Transverse colon (tissue), 4 donors: ENCODE results near the gene CYFIP1. TPM values are rescaled to one million over a fixed set of nuclear protein-coding genes. Genes with fewer than 3 reads are reported as not detected.

Experiments
- DNase-seq: peaks from one replicate; pipeline ENCODE4 v3.0.0-alpha.2; 2019
- H3K27ac ChIP-seq, 4 donors: fragments of 200-600 bp; sonication (generic); 2 replicates each; pipeline ENCODE4 v1.5.1; 2016 to 2018; ENCODE audit warnings: inconsistent platforms in 4 of 4
- H3K27me3 ChIP-seq: fragments of 200-600 bp; sonication (generic); 2 replicates; pipeline ENCODE4 v1.5.1; 2017; ENCODE audit warnings: inconsistent platforms
- H3K36me3 ChIP-seq, 4 donors: fragments of 200-600 bp; sonication (generic); 2 replicates each; pipeline ENCODE4 v1.5.1; 2017 to 2019; ENCODE audit warnings: inconsistent platforms in 4 of 4
- H3K4me1 ChIP-seq, 4 donors: fragments of 200-600 bp; sonication (generic); 2 replicates each; pipeline ENCODE4 v1.5.1; 2017 to 2020; ENCODE audit warnings: inconsistent platforms in 4 of 4
- H3K4me3 ChIP-seq, 4 donors: fragments of 200-600 bp; sonication (generic); 1 replicate in 1 of 4; 2 replicates in 3 of 4; pipeline versions ENCODE4 v1.5.1 to v1.6.1; 2017 to 2019; ENCODE audit warnings: inconsistent platforms in 4 of 4
- H3K9me3 ChIP-seq, 2 donors: fragments of 200-600 bp; sonication (generic); 2 replicates each; pipeline ENCODE4 v1.5.1; 2017 to 2019; ENCODE audit warnings: inconsistent platforms in 2 of 2
- EP300 ChIP-seq: sonication (generic); formaldehyde crosslinking; IDR thresholded peaks from one replicate; pipeline ENCODE4 v1.6.1; 2017; ENCODE audit warnings: antibody characterized with exemption, low read depth
- POLR2A ChIP-seq: fragments of 450-650 bp; IDR thresholded peaks from one replicate; pipeline ENCODE4 v1.6.1; 2016; ENCODE audit warnings: antibody characterized with exemption, mild to moderate bottlenecking, moderate library complexity
- POLR2AphosphoS5 ChIP-seq, 3 donors: sonication (generic); formaldehyde crosslinking; IDR thresholded peaks; one replicate each; pipeline ENCODE4 v1.6.1; 2016; ENCODE audit warnings: antibody characterized with exemption in 3 of 3
- WGBS, 2 donors: methylation state at CpG; one replicate each; pipeline ENCODE4 v1.1.5; 2018; ENCODE audit warnings: low coverage in 1 of 2; 5-methylcytosine and 5-hydroxymethylcytosine counted together
- in situ Hi-C, 4 donors: fragments of 200-750 bp; cut with MboI; loops; one replicate each; pipeline versions ENCODE4 v1.15.0 to v1.15.1; 2017; ENCODE audit warnings: low sequenced_read_pairs in 3 of 4, low pct_ligation_motif_present in 1 of 4, low pct_unique_long_range_greater_than_20kb in 1 of 4
- intact Hi-C: fragments of 100-400 bp; cut with DNase I; formaldehyde crosslinking; loops from one replicate; pipeline ENCODE4 v1.15.1; 2023; ENCODE audit warnings: low total_unique reads
- total RNA-seq, 4 donors: library from RNA; depleted of rRNA; stranded (reverse); fragments of >200 nt; gene quantifications; one replicate each; pipeline ENCODE4 v1.1.0, GENCODE V29; 2016
- TF ChIP-seq, protein P1 (sequence below), 5 experiments: fragments of 200-600 bp in 3 of 5; fragments of 450-650 bp in 2 of 5; sonication (generic) in 3 of 5; IDR thresholded peaks; 1 replicate in 2 of 5; 2 replicates in 3 of 5; pipeline ENCODE4 v1.5.1; 2016 to 2017; ENCODE audit warnings: antibody characterized with exemption in 5 of 5, inconsistent platforms in 3 of 5, mild to moderate bottlenecking in 2 of 5, moderate library complexity in 1 of 5

Gene CYFIP1
- total RNA-seq, 4 donors from 2014 or later: 63.7 to 201 (median 171) TPM

DNA sequence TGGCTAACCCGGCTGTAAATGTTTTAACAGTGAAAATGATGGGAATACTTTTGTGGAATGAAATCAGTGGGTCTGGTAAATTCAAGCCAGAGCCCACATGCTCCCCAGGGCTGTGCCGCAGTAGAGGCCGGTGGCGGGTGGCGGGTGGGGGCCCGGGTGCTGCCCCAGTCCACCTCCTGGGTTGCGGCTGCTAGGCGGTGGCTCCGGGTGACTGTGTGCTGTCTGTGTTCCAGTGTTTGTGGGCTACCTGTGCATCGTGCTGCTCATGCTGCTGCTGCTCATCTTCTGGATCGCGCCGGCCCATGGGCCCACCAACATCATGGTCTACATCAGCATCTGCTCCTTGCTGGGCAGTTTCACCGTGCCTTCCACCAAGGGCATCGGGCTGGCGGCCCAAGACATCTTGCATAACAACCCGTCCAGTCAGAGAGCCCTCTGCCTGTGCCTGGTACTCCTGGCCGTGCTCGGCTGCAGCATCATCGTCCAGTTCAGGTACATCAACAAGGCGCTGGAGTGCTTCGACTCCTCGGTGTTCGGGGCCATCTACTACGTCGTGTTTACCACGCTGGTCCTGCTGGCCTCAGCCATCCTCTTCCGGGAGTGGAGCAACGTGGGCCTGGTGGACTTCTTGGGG, 156.6 kb downstream of the CYFIP1 start:
- Histone ChIP-seq H3K9me3 (no peaks in the 10 kb centered on the region), H3K36me3 (peaks cover 0 to 12% (median 5%) of the 10 kb centered on the region in 4 donors), H3K4me1 (no peaks in the 10 kb centered on the region), H3K27me3 (no peaks in the 10 kb centered on the region), H3K4me3 (no peak overlapping the region), H3K27ac (no peak overlapping the region)
- TF ChIP-seq POLR2AphosphoS5 (IDR thresholded peaks at IDR 0.05): no peak
- whole genome bisulfite sequencing, 2 donors: 96% methylated on average over 29 of the region's 29 CpGs; no CpG with 5 or more reads in 1 of the 2 donors
- in situ Hi-C loops (loop anchor here in 1 of 4 donors (25.0 kb wide), 1 partner anchor 89 kb away; no protein-coding TSS in a partner anchor), intact Hi-C loops (no loop called here)
- DNase-seq: no peak

GRCh38 chr15:22819651-22820050, 160.5 kb downstream of the CYFIP1 start:
- Histone ChIP-seq H3K27me3 (no peaks in the 10 kb centered on the region), H3K4me1 (no peaks in the 10 kb centered on the region), H3K4me3 (no peak overlapping the region), H3K9me3 (no peaks in the 10 kb centered on the region), H3K27ac (no peak overlapping the region), H3K36me3 (peaks cover 0 to 12% (median 2%) of the 10 kb centered on the region in 4 donors)
- in situ Hi-C loops (loop anchor here in 1 of 4 donors (25.0 kb wide), 1 partner anchor 93 kb away; no protein-coding TSS in a partner anchor), intact Hi-C loops (loop anchor here (1.0 kb wide), 1 partner anchor 9 kb away; no protein-coding TSS in a partner anchor)
- WGBS, 2 donors: 59 to 60% methylated on average over 2 of the region's 2 CpGs
- no peak for DNase-seq
- no peak for TF ChIP-seq POLR2A
- TF ChIP-seq, protein P1, sequence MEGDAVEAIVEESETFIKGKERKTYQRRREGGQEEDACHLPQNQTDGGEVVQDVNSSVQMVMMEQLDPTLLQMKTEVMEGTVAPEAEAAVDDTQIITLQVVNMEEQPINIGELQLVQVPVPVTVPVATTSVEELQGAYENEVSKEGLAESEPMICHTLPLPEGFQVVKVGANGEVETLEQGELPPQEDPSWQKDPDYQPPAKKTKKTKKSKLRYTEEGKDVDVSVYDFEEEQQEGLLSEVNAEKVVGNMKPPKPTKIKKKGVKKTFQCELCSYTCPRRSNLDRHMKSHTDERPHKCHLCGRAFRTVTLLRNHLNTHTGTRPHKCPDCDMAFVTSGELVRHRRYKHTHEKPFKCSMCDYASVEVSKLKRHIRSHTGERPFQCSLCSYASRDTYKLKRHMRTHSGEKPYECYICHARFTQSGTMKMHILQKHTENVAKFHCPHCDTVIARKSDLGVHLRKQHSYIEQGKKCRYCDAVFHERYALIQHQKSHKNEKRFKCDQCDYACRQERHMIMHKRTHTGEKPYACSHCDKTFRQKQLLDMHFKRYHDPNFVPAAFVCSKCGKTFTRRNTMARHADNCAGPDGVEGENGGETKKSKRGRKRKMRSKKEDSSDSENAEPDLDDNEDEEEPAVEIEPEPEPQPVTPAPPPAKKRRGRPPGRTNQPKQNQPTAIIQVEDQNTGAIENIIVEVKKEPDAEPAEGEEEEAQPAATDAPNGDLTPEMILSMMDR (IDR thresholded peaks at IDR 0.05): no peak
- TF ChIP-seq POLR2AphosphoS5 (IDR thresholded peaks at IDR 0.05): no peak
- TF ChIP-seq EP300: no peak

Other genes starting within 250 kb of the CYFIP1 start
- 10 to 100 TPM in 2 of 4 donors, 1 to 10 TPM in 2; 5.2 to 19.3 (median 13.2) TPM for gene NIPA1, start 193.7 kb downstream of the CYFIP1 start, total RNA-seq
- gene NIPA2, start 141.7 kb downstream of the CYFIP1 start, total RNA-seq: 10 to 100 TPM; 14.7 to 78.6 (median 50.4) TPM
- gene TUBGCP5, start 59.2 kb upstream of the CYFIP1 start, total RNA-seq: 10 to 100 TPM; 10.1 to 19.1 (median 10.7) TPM
- not detected for gene GOLGA6L1, start 156.5 kb upstream of the CYFIP1 start, total RNA-seq